HG02763 (cell line): Measurements from ENCODE around the gene DACH1.

Source experiments
- ATAC-seq: cut with Tn5 transposase; IDR thresholded peaks from one replicate; pipeline ENCODE4 v1.9.1; 2021; ENCODE audit warnings: mild to moderate bottlenecking, moderate library complexity; ENCODE audit not compliant: unreplicated experiment

The DACH1 gene

DNA sequence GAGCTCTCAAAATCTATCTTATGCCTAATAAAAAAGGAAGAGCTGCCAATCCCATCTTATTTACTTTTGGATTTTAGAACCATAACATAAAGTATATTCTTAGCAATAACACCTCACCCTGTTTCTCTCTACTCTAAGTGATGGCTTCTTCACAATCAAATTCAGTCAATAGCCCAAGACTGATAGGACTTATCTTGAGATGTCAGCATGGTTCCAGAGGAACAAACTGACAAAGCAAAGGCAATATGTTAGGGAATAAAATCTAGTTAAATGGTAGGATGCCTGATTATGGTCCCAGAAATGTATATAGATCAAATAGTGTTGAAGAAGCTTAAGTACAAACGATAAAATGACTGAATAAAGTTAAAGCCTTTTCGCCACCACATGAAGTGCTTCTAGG lies 36.3 kb downstream of the DACH1 start:
- no peak for ATAC-seq

DNA sequence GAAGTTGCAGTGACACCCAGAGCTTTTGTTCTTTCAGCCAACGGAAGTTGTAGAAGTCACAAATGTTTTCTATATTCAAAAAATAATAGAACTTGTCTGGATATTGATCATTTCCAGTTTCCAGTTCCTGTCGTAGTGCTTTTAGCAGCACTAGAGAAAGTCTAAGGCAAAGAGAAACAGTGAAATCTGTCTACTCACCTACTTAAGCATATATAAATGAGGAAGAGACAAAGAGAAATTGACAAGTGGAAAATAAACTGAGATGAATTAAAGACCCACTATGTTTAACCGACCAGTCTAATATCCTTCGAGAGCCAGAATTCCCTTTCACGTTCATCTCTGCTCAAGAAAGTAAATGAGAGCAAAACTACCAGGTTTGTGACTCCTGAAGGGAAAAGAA lies 36.7 kb downstream of the DACH1 start:
- ATAC-seq: no peak

DNA sequence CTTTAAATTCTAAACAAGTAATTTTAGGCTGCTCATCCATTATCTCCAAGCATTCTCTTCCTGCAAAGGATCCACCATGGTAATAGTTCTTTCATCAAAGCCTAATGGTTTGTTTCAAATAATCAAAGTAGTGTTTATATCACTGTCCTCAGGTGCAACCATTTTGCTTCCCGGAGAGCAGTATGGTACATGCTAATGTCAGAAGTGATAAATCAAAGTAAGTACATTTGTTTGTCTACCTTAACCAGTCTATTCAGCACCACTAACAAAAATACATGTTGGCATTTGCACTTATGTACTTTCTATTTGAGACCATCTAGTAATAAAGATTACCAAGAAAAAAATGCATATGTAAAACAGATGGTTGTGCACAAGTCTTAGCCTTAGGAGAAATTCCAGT lies 37.5 kb downstream of the DACH1 start:
- no peak for ATAC-seq

DNA sequence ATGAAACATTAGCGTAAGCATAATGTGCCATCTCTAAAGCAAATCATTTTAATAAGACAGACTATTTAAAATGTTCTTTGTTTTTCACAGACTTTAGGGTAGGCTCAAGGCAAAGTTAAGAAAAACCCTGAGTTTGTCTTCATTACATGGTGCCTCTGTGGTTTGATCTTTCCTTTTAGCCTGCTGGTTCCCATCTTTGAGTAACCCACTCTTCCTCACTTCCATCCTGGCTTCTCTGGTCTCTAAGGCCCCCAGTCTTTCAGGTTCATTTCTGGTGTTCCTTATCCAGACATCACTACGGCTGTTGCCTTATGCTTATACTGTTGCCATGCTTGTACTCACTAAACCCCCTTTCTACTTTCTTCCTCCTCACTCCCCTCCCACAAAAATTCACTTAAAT lies 38.4 kb downstream of the DACH1 start:
- ATAC-seq: no peak

DNA sequence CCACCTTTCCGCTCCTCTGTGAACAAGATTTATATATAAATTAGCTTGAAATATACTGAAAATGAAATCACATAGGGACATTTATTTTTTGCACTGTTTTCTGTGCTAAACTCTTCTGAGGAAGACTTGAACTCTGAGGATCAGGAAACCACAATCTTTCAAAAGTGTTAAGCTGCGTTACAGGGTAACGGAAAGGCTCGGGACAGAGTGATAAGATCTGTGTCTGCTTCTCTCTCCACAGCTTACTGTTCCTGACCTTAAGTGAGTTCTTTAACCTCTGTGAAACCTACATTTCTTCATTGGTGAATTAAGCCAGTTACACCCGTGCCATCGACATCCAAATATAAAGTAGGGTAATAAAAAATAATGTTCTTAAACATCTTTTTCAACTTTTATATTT lies 38.9 kb downstream of the DACH1 start:
- no peak for ATAC-seq

DNA sequence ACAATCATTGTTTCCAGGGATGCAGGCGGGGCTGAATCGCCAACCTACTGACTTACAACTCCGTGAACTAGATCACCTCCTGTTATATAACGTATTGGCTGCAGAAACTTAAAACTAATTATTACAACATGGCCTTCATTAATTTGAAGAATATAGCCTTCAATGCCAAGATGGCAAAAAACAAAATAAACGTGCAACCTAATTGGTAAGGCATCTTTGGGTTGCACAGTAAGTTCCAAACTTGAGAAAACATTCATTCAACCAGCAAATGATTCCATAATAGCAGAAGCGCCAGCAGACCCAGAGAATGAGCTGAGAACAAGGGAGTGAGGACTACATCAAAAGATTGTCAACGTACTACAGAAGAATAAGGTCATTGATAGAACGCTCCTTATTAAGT lies 39.8 kb downstream of the DACH1 start:
- ATAC-seq: no peak

DNA sequence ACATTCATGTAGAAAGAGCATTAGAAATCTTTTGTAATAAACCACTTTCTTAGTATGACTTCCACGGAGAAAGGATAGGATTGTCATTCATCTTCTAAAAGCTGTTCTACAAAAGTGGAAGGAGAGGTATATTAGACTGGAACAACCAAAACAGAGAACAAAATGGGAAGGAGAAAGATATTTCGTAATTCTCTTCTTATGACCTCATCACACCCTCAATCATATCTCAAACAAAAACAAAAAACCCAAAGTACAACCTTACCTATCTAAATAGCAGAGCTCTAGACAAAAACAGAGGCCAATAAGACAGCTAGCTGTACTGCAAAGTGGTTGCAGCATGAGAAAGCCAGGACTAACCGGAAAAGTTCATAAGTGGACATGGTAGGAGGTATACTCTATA lies 46.3 kb downstream of the DACH1 start:
- ATAC-seq: no peak

DNA sequence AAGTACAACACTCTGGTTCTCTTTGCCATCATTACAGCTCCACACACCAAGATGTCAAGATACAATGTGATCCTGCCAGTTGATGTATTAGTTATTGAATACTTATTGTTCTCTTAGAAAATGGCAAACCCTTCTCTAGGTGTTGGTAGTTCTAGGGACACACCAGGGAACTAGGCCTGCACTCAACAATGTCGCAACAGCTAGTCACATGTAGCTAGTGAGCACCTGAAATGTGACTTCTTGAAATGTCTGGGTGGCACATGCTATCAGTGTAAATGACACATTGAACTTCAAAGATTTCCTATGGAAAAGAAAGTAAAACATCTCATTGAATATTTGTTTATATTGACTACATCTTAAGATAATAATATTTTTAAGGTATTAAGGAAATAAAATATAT lies 49.7 kb downstream of the DACH1 start:
- no peak for ATAC-seq

DNA sequence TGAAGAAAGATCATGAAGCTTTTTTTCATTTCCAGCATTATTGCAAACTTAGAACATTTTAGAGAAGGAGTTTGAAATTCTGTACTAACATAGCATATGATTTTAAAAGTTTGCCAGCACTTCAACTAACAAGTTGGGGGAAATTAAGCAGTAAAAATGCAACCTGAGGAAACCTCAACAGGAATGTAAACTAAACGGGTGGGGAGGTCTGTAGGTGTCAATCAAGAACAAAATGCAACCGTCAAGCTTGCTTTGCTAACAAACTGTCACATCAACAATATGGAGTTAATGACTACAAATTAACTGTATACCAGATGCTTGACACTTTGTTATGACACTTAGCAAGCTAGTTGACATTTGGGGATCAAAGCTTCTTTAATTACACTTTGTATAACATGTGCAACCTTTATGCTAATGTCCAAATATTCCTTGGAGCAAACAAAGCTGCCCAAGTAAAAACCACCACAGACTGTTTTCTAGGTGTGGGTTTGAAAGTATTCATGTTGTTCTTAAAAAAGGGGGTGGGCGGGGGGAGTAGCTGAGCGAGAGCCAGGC lies 52.1 kb downstream of the DACH1 start:
- no peak for ATAC-seq

DNA sequence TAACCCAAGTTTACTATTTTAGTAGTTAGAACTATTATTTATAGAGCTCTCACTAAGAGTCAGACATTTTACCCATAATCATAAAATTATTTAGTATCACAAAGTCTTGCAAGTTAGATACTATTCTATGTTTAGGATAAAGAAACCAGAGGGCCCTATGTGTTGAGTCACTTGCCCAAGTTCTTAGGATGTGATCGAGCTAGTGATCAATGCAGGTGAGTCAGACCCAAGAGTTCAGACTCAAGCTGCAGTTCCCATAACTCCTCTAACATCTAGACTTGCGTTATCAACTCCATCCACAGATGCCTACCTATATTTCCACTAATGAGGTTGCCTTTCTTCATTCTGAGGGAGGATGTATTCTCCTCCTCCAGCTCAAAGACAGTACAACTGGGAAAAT lies 53.8 kb downstream of the DACH1 start:
- ATAC-seq: no peak

DNA sequence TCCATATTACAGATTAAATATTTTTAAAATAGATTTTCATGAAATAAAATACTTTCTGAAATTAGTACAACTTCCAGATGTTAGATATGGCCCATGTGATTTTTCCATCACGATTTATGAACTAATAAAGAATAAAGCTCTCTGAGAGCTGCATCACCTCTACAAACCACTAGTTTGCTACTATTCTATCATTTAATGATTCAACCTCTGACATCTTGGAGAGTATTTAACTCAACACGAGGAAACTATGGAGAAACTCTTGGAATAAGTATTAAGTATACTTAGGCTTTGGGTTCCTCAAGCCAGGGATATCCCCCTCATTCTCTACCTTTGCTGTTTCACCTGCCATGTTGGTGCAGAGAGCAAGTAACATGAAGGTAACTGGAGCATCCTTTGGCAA lies 55.7 kb downstream of the DACH1 start:
- ATAC-seq: no peak

DNA sequence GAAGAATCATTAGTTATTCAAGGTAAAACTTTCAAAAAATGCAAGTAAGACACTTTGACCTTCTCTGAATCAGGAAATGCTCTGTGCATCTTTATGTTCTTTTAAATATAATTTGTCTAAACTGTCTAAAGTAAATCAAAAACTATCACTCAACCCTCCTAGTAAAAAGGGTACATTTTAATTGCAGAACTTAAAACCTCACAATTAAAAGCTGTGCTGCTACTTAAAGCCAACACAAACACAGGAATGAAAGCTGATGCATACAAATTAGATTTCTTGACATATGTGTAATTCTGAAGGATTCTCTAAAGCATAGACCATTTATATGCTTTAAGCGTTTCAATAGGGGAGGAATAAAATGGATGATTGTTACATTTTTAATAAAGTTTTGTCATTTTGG lies 58.3 kb downstream of the DACH1 start:
- ATAC-seq: no peak

DNA sequence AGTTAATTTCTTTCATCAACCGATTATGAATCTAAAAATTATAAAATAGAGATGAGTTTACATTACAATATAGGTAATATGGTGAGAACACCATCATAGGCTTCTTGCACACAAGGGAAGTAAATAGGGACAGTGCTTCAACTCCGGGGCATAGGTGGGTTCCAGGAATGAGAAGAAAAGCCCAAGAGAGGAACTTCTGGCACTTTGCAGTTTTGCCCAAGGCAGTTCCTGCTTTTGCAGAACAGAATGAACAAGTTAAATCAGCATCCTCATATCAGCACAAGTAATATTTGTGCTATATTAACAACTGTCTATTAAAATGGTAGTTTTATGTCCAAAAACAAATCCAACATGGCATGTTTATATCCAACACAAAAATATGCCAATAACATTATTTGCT lies 60.1 kb downstream of the DACH1 start:
- ATAC-seq: no peak

DNA sequence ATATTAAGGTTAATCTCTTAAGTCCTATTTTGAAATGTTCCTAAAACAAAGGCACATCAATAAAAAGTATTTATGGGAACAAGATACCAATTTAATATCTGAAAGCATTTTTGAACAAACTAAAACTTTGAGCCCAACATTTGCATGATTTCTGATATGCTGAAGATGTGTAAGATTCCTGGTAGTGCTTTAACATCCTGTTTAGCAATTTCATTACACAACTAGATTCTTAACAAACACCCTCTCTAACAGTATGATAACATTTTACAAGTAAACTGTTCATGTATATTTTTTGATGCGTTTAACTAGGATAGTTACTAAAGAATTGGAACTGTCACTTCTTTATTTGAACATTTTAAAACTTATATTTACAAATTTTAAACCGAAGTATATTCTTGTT lies 63.9 kb downstream of the DACH1 start:
- ATAC-seq: no peak

DNA sequence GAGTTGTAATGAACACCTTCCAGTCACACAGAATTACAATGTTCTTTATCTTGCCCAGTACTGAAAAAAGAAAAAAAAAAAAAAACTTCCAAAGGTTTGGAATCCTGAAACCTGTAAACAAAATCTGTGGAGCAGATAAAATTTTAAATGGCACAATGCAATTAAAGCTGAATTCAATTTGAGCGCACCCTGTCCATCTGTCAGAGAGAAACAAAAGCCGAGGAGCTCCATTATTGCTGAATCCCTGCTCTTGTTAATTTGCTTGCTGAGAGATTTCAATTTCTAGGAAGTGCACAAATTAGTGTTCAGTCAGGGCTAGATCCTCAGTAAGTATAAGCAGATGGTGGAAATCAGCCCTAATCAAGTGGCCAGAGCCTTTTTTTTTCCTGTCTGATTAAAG lies 65.2 kb downstream of the DACH1 start:
- no peak for ATAC-seq

DNA sequence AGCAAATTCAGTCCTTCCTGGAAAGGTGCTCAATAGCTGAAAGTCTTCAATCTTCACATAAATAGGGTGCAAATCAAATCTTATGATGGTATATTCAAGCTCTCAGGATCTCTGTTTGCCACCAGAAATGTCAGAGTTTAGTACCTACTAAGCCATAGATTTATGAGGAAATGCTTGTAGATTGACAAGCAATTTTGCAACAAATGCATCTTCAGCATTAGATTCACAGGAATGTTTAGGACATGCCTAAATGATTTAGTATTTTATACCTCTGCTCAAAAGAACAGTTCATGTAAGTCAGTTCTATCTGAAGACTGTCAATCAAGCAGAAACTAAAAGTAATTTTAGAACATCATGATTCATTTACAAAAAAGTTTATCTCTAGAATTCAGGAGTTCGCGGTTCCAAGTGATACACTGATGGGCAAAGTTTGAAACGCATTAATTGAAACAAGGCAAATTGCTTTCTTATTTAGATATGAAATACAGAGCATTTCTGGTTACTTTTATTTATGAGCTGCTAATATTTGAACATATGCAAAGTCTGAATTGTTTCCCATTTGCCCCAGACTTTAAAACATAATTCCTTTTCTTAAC lies 65.7 kb downstream of the DACH1 start:
- no peak for ATAC-seq

DNA sequence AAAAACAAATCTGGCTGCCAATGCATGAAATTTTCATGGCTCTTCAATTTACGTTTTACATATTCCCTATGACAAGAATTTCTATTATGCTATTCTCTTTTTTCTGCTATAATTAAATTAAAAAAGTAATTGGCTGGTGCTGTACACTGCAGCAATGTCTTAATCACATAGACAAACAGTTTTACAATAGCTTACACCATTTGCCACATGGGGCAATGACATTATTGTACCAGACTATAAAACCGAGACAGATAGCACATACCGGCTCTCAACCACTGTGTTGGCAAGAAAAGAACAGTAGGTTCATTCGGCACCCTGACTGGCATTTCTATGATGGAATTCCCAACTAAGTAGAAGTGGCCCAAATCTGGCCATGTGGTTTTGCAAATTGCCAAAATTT lies 67.7 kb downstream of the DACH1 start:
- no peak for ATAC-seq

DNA sequence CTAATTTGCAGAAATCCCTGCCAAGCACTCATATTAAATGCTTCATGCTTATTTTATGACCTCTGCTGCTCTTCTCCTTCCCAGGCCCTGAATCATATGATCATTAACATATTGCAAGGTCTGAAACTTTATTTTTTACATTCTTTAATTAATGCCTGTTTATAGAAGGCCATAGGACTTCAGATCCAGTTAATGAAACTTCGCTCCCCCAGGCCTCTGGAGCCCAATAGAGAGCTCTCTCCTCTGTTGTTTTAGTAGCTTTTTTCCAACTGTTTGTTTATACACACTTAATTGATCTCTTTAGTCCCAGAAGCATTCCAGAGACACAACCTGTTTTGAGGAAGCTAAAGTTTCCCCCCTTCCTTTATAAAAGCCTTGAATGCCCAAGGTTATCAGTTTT lies 68.3 kb downstream of the DACH1 start:
- no peak for ATAC-seq

DNA sequence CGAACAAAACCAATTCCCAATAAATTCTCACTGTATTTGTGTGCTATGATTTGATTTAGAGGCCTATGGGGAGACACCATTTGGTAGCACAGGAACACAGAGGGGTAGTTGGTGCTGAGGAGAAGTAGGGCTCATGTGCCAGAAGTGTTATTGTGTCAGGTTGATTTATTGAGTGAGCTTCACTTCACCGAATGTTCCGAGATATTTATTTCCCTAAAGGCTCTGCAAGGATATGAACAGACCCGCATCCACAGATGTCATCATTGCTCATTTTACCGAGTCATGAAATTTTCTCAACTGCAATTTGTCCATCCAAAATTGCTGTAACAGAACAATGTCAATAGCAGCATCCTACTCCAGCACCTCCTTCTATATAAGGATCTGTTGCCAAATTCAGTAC lies 69.5 kb downstream of the DACH1 start:
- ATAC-seq: no peak

DNA sequence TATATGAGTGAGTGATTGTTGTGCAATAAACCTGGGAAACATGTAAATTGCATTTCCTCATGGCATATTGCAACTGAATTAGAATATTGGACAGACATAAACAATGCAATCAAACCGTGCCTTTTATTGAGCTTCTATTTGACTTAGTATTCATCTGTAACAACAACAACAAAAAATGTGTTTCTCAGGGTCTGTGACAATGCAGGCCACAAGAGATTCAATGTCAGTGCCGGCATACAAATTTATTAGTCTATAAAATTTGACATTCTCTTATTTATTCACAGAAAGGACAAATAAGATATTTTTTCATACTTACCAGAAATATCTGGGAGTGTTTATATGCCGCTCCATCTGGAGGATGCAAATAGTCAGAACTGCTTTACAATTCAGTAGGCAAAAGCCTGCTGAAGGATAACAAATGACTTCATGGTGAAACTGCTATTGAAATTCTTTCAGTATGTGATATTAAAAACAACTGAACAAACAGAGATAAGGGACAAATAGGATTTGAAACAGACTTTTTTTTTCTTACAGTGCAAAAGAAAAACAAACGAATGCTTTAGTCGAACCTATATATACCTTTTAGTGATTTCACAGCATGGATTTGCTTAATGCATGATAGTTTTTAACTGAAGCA lies 77.2 kb downstream of the DACH1 start:
- ATAC-seq: no peak

DNA sequence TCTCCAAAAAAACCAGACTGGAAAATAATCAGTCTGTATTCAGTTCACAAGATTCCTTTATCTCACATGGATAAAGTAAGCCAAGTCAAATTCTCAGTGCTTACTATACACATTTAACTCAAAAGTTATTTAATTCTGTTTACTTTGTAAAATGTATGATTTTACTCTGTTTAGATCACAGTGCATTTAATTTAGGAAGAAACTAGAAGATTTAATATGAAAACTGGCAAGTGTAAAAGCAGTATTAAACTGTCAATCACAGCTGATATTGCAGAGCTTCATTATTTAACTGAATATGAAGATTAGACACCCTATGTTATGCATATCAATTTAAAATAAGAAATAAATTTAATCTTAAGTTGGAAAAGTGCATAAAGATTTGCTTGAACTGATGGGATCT lies 78.0 kb downstream of the DACH1 start:
- ATAC-seq: no peak

DNA sequence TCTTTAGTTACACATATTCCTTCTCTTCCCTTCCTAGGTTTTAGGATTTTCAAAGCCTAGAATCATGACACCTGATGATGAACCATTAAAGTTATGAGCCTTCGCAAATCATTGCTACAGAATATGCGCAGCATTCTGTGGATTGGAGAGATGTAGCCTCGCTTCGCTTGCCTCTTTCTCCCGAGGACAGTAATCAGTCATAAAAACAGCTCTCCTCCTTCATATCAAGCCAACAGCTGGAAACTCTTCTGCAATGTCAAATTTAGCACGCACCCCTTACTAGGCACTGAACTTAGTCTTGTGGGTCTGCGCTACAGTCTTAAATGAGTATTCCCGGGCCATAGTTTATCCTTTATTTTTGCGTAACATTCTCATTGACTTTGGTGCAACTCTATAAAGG lies 79.6 kb downstream of the DACH1 start:
- no peak for ATAC-seq

DNA sequence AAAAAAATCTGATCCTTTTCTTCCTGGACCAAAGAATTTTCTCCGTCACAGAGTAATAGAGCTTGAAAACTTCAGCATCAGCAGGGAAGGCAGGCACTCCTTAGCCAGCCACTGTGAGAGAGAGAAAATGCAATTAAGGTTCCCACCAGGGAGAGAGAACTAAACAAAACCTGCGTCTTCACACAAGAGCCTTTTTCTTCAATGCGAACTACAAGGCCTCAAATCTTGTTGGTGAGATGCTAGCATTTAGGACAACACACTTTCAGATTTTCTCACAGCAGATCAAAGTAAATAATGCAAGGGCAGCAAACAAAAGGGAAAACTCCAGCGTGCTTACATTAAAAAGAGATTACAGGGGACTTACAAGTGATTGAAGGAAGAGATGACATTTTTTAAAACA lies 80.1 kb downstream of the DACH1 start:
- ATAC-seq: no peak
